Naive thymus-derived CD4-positive, alpha-beta T cell (primary cell): ENCODE results near the gene EVA1A. TPM values are rescaled to one million over a fixed set of nuclear protein-coding genes. Genes with fewer than 3 reads are reported as not detected.

Experiments used
- ATAC-seq: fragments of 150-1000 bp; cut with Tn5 transposase; 2 replicates; pipeline ENCODE4 v1.10.0; 2021; ENCODE audit warnings: mild to moderate bottlenecking, moderate library complexity
- CTCF ChIA-PET: fragments of 350-600 bp; sonication (Branson Sonifier 250); formaldehyde crosslinking; loops from one replicate; lab custom pipeline; 2021; ENCODE audit warnings: antibody characterized with exemption; lab: Charles Lee
- POLR2A ChIA-PET: fragments of 350-600 bp; sonication (Branson Sonifier 250); formaldehyde crosslinking; loops from one replicate; lab custom pipeline; 2021; ENCODE audit warnings: antibody characterized with exemption, inconsistent platforms; lab: Charles Lee
- DNase-seq, 9 donors: peaks; one replicate each; pipeline versions ENCODE4 v3.0.0 to v3.0.0-alpha.2; 2020 to 2022; ENCODE audit warnings: mixed read lengths in 1 of 9
- H3K27ac ChIP-seq: one replicate; pipeline ENCODE4 v1.7.0; 2013; ENCODE audit warnings: mild to moderate bottlenecking, low read depth, low read length, moderate library complexity
- H3K27me3 ChIP-seq, 2 donors: one replicate each; pipeline ENCODE4 v1.7.0; 2013; ENCODE audit warnings: low read length in 2 of 2, mild to moderate bottlenecking in 2 of 2, moderate library complexity in 2 of 2; ENCODE audit not compliant: control insufficient read depth in 2 of 2, insufficient read depth in 2 of 2
- H3K36me3 ChIP-seq, 3 experiments: 1 replicate in 2 of 3; 2 replicates in 1 of 3; pipeline ENCODE4 v1.7.0; 2013; ENCODE audit warnings: low read length in 3 of 3, mild to moderate bottlenecking in 3 of 3, moderate library complexity in 1 of 3; ENCODE audit not compliant: insufficient read depth in 3 of 3, control insufficient read depth in 2 of 3
- H3K4me1 ChIP-seq, 2 donors: one replicate each; pipeline ENCODE4 v1.7.0; 2013; ENCODE audit warnings: low read length in 2 of 2, mild to moderate bottlenecking in 2 of 2, moderate library complexity in 1 of 2; ENCODE audit not compliant: control insufficient read depth in 2 of 2, insufficient read depth in 2 of 2
- H3K4me3 ChIP-seq: 2 replicates; pipeline ENCODE4 v1.7.0; 2013; ENCODE audit warnings: mild to moderate bottlenecking, low read length
- H3K9me3 ChIP-seq, 3 experiments: 1 replicate in 2 of 3; 2 replicates in 1 of 3; pipeline ENCODE4 v1.7.0; 2013; ENCODE audit warnings: low read length in 3 of 3; ENCODE audit not compliant: control insufficient read depth in 2 of 3
- H3K27ac Mint-ChIP-seq, 9 donors: one replicate each; pipeline ENCODE4 v1.8.0; 2020 to 2022; ENCODE audit warnings: mixed read lengths in 9 of 9, mild to moderate bottlenecking in 8 of 9, moderate library complexity in 5 of 9, inconsistent platforms in 2 of 9
- H3K27me3 Mint-ChIP-seq, 5 donors: one replicate each; pipeline ENCODE4 v1.8.0; 2021 to 2022; ENCODE audit warnings: mixed read lengths in 5 of 5, mild to moderate bottlenecking in 1 of 5
- H3K36me3 Mint-ChIP-seq, 5 donors: one replicate each; pipeline ENCODE4 v1.8.0; 2020 to 2022; ENCODE audit warnings: mixed read lengths in 5 of 5, mild to moderate bottlenecking in 3 of 5, inconsistent platforms in 1 of 5
- H3K4me1 Mint-ChIP-seq, 7 donors: one replicate each; pipeline ENCODE4 v1.8.0; 2020 to 2022; ENCODE audit warnings: mixed read lengths in 7 of 7, mild to moderate bottlenecking in 3 of 7, inconsistent platforms in 1 of 7
- H3K4me3 Mint-ChIP-seq, 10 donors: one replicate each; pipeline ENCODE4 v1.8.0; 2020 to 2022; ENCODE audit warnings: mild to moderate bottlenecking in 10 of 10, mixed read lengths in 10 of 10, moderate library complexity in 6 of 10, inconsistent platforms in 2 of 10
- H3K9me3 Mint-ChIP-seq, 11 donors: one replicate each; pipeline ENCODE4 v1.8.0; 2020 to 2022; ENCODE audit warnings: mixed read lengths in 11 of 11, mild to moderate bottlenecking in 4 of 11, inconsistent platforms in 1 of 11, moderate library complexity in 1 of 11
- intact Hi-C, 2 donors: fragments of 100-400 bp; cut with micrococcal nuclease; formaldehyde crosslinking; loops; one replicate each; pipeline ENCODE4 v1.15.1; 2023
- polyA plus RNA-seq, 2 donors: library from polyadenylated mRNA; unstranded; fragments of 300-500 nt; fragmentation: Illumina TruSeq; gene quantifications; one replicate each; pipeline ENCODE4 v1.2.3, GENCODE V29; 2021
- total RNA-seq, 6 experiments: library from RNA in 5 of 6; stranded (reverse) in 5 of 6; gene quantifications; 1 replicate in 5 of 6; 2 replicates in 1 of 6; pipeline ENCODE4 v1.2.3 and lab custom pipeline; 2021 to 2026

Gene EVA1A
- total and polyA plus RNA-seq, 7 experiments from 2014 or later = 0.52 to 0.62 (median 0.53) TPM; not detected in 4

GRCh38 chr2:75545922-75546321, 14.8 kb downstream of the EVA1A start:
- Histone ChIP-seq H3K27me3 (no peaks in the 10 kb centered on the region), H3K4me3 (no peak overlapping the region), H3K4me1 (no peaks in the 10 kb centered on the region), H3K36me3 (no peaks in the 10 kb centered on the region), H3K9me3 (no peaks in the 10 kb centered on the region), H3K27ac (no peak overlapping the region)
- Mint-ChIP-seq H3K36me3 (peaks cover 0 to 6% (median 0%) of the 10 kb centered on the region in 5 donors), H3K27ac (no peak overlapping the region), H3K27me3 (peaks cover 5 to 18% (median 12%) of the 10 kb centered on the region in 5 donors), H3K4me1 (no peaks in the 10 kb centered on the region), H3K9me3 (peaks cover 0 to 2% (median 0%) of the 10 kb centered on the region in 11 donors), H3K4me3 (no peak overlapping the region)
- intact Hi-C loops = no loop called here
- POLR2A ChIA-PET = no interaction called here
- ATAC-seq = no peak
- no peak for DNase-seq
- CTCF ChIA-PET = no interaction called here

DNA sequence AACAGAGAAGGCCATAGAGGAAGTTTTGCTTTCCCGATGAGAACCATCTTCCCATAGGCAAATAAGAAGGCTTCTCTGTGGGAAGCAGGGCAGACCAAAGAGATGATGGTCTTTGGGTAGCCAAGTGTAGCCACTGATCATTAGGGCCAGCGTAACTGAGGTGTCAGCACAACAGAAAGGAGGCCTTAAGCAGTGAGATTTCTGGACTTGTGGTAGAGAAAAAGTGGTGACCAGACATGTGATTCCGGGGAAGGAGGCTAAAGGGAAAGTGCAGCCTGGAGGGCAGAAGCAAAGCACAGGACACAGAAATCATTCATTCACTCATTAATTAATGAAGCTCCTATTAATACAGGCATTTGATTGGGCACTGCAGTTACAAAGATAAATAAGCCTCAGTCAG, 15.4 kb downstream of the EVA1A start:
- H3K27me3 Mint-ChIP-seq = peaks cover 5 to 15% (median 10%) of the 10 kb centered on the region in 5 donors
- H3K27ac Mint-ChIP-seq = no peak overlapping the region
- Histone ChIP-seq H3K9me3 (no peaks in the 10 kb centered on the region), H3K27me3 (no peaks in the 10 kb centered on the region), H3K4me3 (no peak overlapping the region), H3K27ac (no peak overlapping the region), H3K36me3 (no peaks in the 10 kb centered on the region), H3K4me1 (no peaks in the 10 kb centered on the region)
- no peak overlapping the region for H3K4me3 Mint-ChIP-seq
- H3K36me3 Mint-ChIP-seq = peaks cover 0 to 6% (median 0%) of the 10 kb centered on the region in 5 donors
- ATAC-seq (no peak), DNase-seq (no peak)
- ChIA-PET POLR2A (no interaction called here), CTCF (no interaction called here)
- intact Hi-C loops = no loop called here
- H3K9me3 Mint-ChIP-seq = peaks cover 0 to 2% (median 0%) of the 10 kb centered on the region in 11 donors
- no peaks in the 10 kb centered on the region for H3K4me1 Mint-ChIP-seq

- Mint-ChIP-seq H3K27ac (no peak overlapping the region), H3K4me3 (no peak overlapping the region), H3K4me1 (no peaks in the 10 kb centered on the region), H3K36me3 (peaks cover 0 to 6% (median 0%) of the 10 kb centered on the region in 5 donors), H3K9me3 (peaks cover 0 to 2% (median 0%) of the 10 kb centered on the region in 11 donors), H3K27me3 (peaks cover 5 to 20% (median 18%) of the 10 kb centered on the region in 5 donors)
- H3K9me3 ChIP-seq = no peaks in the 10 kb centered on the region
- no peak overlapping the region for H3K27ac ChIP-seq
- no peaks in the 10 kb centered on the region for H3K4me1 ChIP-seq
- ATAC-seq (no peak), DNase-seq (no peak)
- intact Hi-C loops = no loop called here
- H3K27me3 ChIP-seq = no peaks in the 10 kb centered on the region
- CTCF ChIA-PET = interaction anchor here (1.0 kb wide), 1 partner anchor 13 kb away, joined by 3 read pairs; no protein-coding TSS in a partner anchor
- no peak overlapping the region for H3K4me3 ChIP-seq
- no peaks in the 10 kb centered on the region for H3K36me3 ChIP-seq
- POLR2A ChIA-PET = no interaction called here
Measured at GRCh38 chr2:75543446-75543845, 17.3 kb downstream of the EVA1A start.

GRCh38 chr2:75541430-75541829, 19.3 kb downstream of the EVA1A start:
- DNase-seq = no peak
- Histone ChIP-seq H3K4me3 (no peak overlapping the region), H3K36me3 (no peaks in the 10 kb centered on the region), H3K4me1 (no peaks in the 10 kb centered on the region), H3K27me3 (no peaks in the 10 kb centered on the region), H3K27ac (no peak overlapping the region), H3K9me3 (no peaks in the 10 kb centered on the region)
- Mint-ChIP-seq H3K9me3 (peaks cover 0 to 4% (median 0%) of the 10 kb centered on the region in 11 donors), H3K4me3 (no peak overlapping the region), H3K27ac (no peak overlapping the region), H3K4me1 (no peaks in the 10 kb centered on the region), H3K27me3 (peaks cover 3 to 20% (median 16%) of the 10 kb centered on the region in 5 donors), H3K36me3 (peaks cover 0 to 6% (median 0%) of the 10 kb centered on the region in 5 donors)
- intact Hi-C loops = no loop called here
- ChIA-PET POLR2A (no interaction called here), CTCF (no interaction called here)
- no peak for ATAC-seq

- Histone ChIP-seq H3K27ac (no peak overlapping the region), H3K4me1 (no peaks in the 10 kb centered on the region), H3K36me3 (no peaks in the 10 kb centered on the region), H3K27me3 (no peaks in the 10 kb centered on the region), H3K9me3 (no peaks in the 10 kb centered on the region), H3K4me3 (no peak overlapping the region)
- ATAC-seq (no peak), DNase-seq (no peak)
- intact Hi-C loops = no loop called here
- H3K36me3 Mint-ChIP-seq = peaks cover 0 to 6% (median 0%) of the 10 kb centered on the region in 5 donors
- no peaks in the 10 kb centered on the region for H3K4me1 Mint-ChIP-seq
- POLR2A ChIA-PET = no interaction called here
- CTCF ChIA-PET = no interaction called here
- H3K9me3 Mint-ChIP-seq = peaks cover 0 to 7% (median 0%) of the 10 kb centered on the region in 11 donors
- no peak overlapping the region for H3K4me3 Mint-ChIP-seq
- no peak overlapping the region for H3K27ac Mint-ChIP-seq
- peaks cover 0 to 20% (median 13%) of the 10 kb centered on the region in 5 donors for H3K27me3 Mint-ChIP-seq
Measured at GRCh38 chr2:75540994-75541393, 19.7 kb downstream of the EVA1A start.

GRCh38 chr2:75539955-75540716, 20.6 kb downstream of the EVA1A start:
- no peak overlapping the region for H3K27ac ChIP-seq
- H3K9me3 ChIP-seq = no peaks in the 10 kb centered on the region
- ATAC-seq (no peak), DNase-seq (no peak)
- Mint-ChIP-seq H3K4me3 (no peak overlapping the region), H3K36me3 (peaks cover 0 to 6% (median 0%) of the 10 kb centered on the region in 5 donors), H3K4me1 (no peaks in the 10 kb centered on the region), H3K9me3 (peaks cover 0 to 7% (median 1%) of the 10 kb centered on the region in 11 donors), H3K27ac (no peak overlapping the region), H3K27me3 (peaks cover 0 to 21% (median 10%) of the 10 kb centered on the region in 5 donors)
- intact Hi-C loops = no loop called here
- CTCF ChIA-PET = no interaction called here
- H3K4me1 ChIP-seq = no peaks in the 10 kb centered on the region
- no peaks in the 10 kb centered on the region for H3K36me3 ChIP-seq
- POLR2A ChIA-PET = no interaction called here
- H3K27me3 ChIP-seq = no peaks in the 10 kb centered on the region
- no peak overlapping the region for H3K4me3 ChIP-seq
